A549 (cell line): ENCODE measurements around the gene SCAMP3.

Experiments used
- BCL3 ChIP-seq: fragments of >200 bp; sonication (Bioruptor Twin); formaldehyde crosslinking; IDR thresholded peaks from 3 replicates; pipeline ENCODE4 v1.6.1; 2016
- CTCF ChIP-seq: fragments of >200 bp; sonication (Bioruptor Twin); formaldehyde crosslinking; IDR thresholded peaks from 3 replicates; pipeline ENCODE4 v1.5.1; 2016
- MAX ChIP-seq: IDR thresholded peaks from 2 replicates; pipeline ENCODE4 v1.6.1; 2012
- POLR2A ChIP-seq: IDR thresholded peaks from 2 replicates; pipeline ENCODE4 v1.6.1; 2012; ENCODE audit warnings: mild to moderate bottlenecking, low read length
- RFX5 ChIP-seq: fragments of 450-650 bp; IDR thresholded peaks from 2 replicates; pipeline ENCODE4 v1.7.1; 2014; ENCODE audit warnings: antibody characterized with exemption, mild to moderate bottlenecking, moderate library complexity
- SMC3 ChIP-seq: fragments of >200 bp; sonication (Bioruptor Twin); formaldehyde crosslinking; IDR thresholded peaks from 3 replicates; pipeline ENCODE4 v1.6.1; 2018; ENCODE audit warnings: inconsistent platforms
- SREBF2 ChIP-seq: fragments of 450-650 bp; IDR thresholded peaks from 2 replicates; pipeline ENCODE4 v1.6.1; 2014; ENCODE audit warnings: mild to moderate bottlenecking, moderate library complexity
- TF ChIP-seq, protein P1 (sequence below): fragments of >200 bp; sonication (Bioruptor Twin); formaldehyde crosslinking; IDR thresholded peaks from 2 replicates; pipeline ENCODE4 v1.6.1; 2016
- TF ChIP-seq, protein P2 (sequence below): fragments of 250-450 bp; sonication (Bioruptor Pico); IDR thresholded peaks from 2 replicates; pipeline ENCODE4 v1.5.0; 2021; ENCODE audit warnings: mild to moderate bottlenecking, moderate library complexity, borderline replicate concordance

GRCh38 chr1:155241841-155242264 is 20.3 kb downstream of the SCAMP3 start:
- TF ChIP-seq BCL3 (no peak), SREBF2 (no peak), CTCF (no peak), POLR2A (no peak), SMC3 (no peak), MAX (no peak), RFX5 (no peak)
- TF ChIP-seq, protein P1, sequence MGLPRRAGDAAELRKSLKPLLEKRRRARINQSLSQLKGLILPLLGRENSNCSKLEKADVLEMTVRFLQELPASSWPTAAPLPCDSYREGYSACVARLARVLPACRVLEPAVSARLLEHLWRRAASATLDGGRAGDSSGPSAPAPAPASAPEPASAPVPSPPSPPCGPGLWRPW: no peak
- TF ChIP-seq, protein P2, sequence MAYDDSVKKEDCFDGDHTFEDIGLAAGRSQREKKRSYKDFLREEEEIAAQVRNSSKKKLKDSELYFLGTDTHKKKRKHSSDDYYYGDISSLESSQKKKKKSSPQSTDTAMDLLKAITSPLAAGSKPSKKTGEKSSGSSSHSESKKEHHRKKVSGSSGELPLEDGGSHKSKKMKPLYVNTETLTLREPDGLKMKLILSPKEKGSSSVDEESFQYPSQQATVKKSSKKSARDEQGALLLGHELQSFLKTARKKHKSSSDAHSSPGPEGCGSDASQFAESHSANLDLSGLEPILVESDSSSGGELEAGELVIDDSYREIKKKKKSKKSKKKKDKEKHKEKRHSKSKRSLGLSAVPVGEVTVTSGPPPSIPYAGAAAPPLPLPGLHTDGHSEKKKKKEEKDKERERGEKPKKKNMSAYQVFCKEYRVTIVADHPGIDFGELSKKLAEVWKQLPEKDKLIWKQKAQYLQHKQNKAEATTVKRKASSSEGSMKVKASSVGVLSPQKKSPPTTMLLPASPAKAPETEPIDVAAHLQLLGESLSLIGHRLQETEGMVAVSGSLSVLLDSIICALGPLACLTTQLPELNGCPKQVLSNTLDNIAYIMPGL (CRISPR knock-in tag): no peak
